HG03342 (cell line): ENCODE data around the gene UNC80.

Experiments used
- ATAC-seq: cut with Tn5 transposase; IDR thresholded peaks from one replicate; pipeline ENCODE4 v1.9.1; 2021; ENCODE audit warnings: mild to moderate bottlenecking, moderate library complexity; ENCODE audit not compliant: unreplicated experiment

The UNC80 gene

DNA sequence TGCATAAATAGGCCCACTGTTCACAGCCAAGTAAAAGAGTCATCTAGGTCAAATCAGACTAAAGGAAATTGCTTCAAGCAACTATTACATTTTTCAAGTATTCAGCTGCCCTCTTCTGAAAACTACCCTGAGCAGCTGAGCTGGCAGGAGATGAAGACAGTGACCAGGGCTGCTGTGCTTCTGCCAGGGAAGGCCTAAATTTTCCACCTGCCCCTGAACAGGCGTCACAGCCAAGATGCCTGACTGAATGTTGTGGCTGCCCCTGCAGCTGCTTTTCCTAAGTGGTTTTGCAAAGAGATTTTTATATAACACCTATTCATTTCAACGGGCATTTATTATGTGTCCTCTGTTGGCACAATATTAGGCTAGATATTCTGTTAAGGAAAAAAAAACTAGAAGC, 134.1 kb downstream of the UNC80 start:
- no peak for ATAC-seq

DNA sequence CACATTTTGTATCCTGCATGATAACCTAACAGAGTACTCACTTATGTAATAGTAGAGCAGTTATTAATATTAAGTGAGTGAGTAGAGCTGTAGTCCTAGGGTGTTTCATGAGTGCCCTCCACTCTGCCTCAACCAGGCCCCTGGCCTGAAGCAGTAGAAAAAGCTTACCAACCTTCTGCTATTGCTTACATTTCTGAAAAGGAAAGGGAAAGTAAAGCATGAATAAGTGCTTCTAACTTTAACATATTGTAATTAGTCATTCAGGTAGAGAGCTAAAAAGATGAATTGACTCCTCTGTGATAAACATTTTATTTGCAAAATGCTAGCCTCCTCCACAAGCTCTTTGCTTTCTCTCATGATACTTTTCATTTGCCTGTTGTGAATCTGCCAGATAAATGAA, 136.1 kb downstream of the UNC80 start:
- no peak for ATAC-seq

DNA sequence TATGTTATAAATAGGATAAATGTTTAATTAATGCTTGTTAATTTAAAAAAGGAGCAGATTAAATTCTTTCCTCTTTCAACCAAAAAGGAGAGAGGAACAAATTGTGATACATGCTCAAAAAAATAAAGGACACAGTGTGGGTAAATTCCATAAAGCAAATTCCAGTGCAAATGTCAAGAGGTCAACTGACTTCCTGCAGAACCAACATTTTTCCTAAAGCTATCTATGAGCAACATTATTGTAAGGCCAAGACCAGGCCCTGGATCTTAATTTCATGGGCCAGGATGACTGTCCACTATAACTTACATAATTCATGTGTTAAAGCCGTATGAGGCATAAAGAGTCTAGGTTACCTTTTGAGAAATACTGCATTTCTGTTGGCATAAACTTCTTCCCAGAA, 136.9 kb downstream of the UNC80 start:
- ATAC-seq = no peak

DNA sequence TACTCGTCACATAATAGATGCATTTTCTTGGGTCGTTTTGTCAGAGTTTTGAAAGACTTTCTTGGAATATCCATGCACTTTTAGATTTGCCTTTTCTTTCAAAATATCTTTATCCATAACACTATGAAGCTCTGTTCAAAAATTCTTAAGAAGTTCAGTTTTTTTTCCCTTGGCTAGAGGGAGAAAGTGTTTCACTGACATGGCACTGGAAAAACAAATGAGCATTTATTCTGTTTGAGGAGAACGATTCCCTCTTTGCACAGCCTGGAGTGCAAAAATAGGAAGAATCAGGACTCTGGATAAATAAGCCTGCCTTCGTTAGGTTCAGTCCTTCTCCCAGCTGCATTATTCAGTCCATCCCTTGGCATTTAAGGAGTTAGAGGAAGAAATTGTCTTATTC, 139.9 kb downstream of the UNC80 start:
- ATAC-seq = no peak

DNA sequence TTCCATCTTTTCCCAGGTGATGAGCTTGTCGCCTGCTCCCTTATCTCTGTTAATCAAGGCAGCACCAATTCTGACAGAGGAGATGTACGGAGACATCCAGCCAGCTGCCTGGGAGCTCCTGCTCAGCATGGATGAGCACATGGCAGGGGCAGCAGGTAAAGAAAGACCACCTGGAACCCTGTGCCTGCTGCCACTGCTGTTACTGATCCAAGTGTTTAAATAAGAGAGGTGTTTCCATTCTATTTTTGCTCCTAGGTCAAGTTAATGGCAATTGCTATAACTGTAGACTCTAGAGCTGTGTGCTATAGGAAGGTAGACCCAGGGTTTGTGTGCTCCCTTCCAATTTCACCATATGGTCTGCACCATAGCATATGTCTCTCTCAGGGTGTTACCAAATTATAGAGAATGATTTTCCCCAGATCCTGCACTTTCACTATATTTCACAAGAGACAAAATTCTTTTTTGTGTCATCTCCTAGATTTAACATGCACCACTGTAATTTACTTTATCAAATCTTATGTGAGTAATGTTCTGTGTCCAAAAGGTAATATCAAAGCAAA, 142.2 kb downstream of the UNC80 start:
- no peak for ATAC-seq

DNA sequence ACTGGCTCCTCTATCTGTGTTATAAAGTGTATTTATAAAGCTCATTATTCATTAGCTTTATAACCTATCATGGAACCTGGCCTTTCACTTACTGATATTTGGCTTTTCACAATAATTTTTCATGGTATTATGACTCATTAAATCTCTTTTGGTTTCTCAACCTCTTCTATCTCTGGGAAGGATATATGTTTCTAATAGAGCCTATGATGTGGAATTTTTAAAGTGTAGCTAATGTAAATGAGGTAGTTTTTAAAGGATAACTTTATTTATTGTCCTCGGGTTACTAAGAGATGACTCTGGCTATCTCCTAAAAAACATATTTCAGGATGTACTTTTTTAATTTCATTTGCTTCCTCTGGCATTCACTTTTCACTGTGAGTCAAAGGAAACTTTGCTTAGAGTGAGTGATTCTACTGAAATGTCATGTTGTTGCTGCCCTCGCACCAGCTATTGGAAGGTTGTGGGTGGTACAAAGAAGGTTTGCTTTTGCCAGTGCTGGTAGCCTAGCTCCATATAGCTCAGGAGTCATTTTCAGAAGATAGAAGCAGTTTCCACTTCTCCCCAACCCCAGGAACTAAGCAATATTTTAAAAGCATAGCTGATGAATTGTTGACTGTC, 145.6 kb downstream of the UNC80 start:
- ATAC-seq = no peak

DNA sequence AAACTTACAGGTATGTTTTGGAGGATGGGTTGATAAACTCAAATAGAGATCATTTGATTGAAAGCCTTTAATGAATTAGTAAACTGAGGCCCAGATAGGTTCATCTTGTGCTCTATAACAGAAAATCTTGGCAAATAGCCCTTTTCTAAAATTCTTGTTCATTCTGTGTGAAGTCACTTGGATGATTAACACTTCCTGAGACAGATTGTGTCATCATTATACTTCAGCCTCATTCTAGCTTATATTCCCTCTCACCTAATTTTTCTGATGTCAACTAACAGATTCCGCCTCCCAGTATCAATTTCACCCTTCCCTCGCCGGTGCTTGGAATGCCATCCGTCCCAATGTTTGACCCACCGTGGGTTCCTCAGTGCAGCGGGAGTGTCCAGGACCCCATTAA, 146.6 kb downstream of the UNC80 start:
- ATAC-seq = no peak

DNA sequence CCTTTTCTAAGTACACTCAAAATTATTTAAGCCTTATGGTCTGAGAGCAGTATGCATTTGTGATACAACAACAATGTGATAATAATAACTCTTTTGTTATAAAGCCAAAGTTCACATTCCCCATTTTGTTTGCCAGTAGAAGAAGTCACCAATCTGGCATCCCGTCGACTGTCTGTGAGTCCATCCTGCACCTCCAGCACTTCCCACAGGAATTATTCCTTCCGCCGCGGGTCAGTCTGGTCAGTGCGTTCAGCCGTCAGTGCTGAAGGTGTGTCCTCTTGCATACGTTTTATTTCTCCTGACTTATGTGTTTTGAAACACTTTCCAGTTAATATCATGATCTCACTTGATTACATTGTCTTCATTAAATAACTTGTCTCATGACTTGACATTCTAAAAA, 150.5 kb downstream of the UNC80 start:
- no peak for ATAC-seq

DNA sequence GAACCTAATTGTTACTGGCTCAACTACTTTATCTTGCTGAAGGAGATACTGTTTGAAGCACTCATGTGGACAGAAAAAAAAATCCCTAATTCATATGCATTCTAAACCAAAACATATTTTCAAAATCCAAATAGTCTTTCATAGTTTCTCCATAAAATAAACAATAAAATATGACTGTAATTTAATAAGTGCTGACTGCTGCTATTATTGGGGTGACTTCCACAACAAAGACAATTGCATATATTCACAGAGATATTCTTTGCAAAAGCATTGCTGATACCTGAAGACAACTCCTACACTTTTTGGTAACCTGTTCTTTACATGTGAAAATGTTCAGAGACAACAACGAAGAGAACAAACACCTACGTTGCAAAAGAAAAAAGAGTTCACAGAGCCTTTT, 157.7 kb downstream of the UNC80 start:
- ATAC-seq = no peak

DNA sequence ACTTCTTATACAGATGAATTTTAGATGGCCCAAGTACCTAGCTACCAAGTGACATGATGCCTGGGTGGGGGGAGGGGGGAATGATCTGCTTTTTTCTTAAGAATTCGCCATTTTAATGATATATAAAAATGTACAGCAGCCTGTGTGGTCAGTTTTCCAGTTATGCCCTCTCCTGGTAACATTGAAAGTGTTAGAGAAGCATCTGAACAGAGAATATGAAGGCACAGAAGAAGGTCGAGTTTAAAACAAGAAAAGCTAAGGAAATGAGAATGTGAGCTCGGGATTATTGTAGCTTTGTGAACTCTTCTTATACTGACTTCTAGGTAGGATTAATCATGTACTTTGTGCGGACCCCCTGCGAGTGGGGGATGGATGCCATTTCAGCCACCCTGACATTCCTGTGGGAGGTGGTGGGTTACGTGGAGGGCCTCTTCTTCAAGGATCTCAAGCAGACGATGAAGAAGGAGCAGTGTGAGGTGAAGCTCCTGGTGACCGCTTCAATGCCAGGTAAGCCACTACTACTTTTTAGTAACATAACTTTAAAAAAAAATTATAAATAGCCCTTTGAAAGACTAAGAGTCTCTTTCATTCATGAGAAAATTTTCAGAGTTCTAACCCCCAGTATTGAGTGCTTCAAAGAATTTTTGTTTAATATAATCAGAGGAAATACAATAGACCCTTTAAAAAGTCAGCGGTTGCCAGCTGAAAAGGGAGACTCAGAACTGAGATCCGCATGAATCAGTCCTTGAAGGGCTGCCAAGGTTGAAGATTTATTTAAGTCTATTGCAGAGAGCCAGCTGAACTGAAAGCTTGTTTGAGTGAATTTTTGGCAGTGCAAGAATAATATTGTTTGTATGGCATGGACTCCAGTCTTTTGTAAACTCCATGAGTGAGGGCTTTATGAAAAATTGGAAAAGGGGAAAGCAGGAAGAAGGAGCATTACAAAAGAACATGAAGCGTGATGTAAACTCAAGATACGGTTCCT, 162.2 kb downstream of the UNC80 start:
- ATAC-seq = no peak

DNA sequence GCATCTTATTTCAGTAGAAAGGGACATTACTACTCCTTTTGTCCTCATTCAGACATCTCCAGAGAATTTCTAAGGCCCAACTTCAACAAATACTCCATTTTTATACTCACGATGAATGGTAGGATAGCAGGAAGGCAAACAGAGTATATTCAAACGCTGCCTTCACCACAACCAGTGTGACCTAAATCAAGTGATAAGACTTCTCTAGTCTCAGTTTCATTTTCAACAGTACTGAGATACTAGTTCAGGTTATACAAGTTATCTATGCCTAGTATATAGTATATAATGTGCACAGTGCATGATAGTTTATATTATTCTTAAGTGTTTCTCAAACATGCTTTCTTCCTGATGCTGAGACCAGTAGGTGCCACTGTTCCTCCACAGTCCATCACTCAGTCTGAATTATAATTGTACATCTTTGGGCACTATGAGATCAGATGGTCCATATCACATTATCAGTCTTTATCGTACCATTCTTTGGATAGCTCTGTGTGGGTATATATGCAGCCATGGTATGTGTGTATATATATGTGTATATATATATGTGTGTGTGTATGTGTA, 164.6 kb downstream of the UNC80 start:
- no peak for ATAC-seq

DNA sequence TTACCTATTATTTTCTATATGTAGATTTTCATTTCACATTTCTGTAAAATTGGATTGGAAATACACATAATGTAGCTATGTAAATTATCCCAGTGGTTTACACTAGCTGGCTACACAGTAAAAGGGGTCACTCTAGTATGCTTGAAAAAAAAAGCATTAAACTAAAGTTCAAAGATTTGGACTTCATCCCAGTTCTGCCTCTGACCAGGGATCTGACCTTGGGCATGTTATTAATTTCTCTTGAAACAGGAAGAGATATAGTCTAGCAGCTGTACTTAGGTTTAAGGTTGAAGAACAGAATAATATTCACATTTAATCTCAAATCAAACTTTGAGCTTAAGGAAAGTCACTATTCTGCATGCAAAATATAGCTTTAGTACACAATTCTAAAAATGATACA, 166.3 kb downstream of the UNC80 start:
- no peak for ATAC-seq

DNA sequence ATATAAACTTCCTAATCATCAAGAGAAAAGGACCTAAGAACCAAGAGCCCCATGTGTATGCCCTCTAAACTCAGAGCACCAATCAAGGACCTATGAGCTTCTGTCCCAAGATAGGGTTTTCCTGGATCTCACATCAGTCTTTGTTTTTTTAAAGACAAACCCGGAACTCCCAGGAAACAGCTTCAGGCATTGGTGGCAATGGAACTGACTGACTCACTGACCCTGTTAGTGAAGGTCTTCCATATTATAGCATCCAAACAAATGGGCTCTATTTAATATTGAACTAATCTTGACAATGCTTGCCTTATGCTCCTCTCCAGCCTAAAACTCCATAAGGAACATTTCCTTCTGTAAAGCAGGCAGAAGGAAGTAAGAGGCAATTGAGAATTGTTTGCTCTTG, 167.3 kb downstream of the UNC80 start:
- no peak for ATAC-seq

DNA sequence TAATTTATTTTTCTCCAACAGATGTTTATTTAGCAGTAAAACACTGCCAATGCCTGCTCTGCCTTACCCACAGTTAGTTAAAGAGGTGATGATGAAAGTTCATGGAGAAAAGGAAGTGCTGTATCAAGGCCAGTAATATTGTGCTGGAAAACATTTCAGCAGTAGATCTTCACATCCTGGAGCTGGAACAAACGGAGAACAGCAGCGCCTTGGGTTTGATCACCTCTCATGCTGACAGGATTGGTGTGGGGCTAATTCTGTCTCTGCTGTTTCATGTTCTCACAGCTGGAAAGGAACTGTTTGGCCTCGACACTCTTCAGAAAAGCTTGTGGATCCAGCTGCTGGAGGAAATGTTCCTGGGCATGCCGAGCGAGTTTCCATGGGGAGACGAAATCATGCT, 169.3 kb downstream of the UNC80 start:
- ATAC-seq = no peak

DNA sequence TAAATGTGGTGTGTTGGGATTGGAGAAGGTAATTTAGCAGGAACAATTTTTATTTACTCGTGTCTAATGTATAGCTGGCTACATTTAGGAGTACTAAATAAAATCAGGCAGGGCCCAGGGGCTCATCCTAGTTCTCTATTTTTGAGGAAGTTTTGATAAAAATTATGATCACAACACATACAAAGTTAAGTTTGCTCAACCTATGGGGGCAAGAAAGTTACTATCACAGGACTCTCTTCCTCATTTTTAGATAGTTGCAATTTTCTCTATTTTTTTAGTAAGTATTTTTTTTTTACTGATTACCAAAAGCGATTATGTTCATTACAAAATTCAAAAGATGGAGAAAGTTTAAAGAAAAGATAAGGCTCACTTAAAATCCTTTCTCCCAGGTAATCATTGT, 170.8 kb downstream of the UNC80 start:
- no peak for ATAC-seq

DNA sequence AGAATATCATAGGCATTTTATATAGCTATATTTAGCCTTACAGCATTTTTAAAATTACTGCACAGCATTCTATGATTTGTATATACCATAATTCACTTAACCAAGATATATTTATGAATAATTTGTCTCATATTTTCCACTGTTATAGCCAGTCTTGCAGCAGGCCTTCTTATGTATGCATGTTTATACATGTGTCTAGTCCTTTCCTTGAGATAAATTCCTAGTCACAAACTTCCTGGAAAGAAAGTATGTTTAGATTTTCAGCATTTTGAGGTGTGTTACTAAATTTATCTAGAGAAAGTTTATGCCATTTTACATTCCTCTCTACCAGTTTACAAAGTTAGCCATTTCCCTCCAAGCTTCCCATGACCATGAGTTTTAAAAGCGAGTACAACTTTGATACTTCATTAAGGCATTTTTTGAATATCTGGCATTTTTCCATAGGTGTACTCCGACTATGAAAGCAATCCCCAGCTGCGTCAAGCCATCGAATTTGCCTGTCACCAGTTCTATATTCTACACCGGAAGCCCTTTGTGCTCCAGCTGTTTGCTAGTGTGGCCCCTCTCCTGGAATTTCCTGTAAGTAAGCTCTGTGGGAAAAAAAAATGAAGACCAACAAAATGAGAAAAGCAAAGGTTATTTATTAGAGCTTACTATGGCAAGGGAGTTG, 171.4 kb downstream of the UNC80 start:
- ATAC-seq = no peak

DNA sequence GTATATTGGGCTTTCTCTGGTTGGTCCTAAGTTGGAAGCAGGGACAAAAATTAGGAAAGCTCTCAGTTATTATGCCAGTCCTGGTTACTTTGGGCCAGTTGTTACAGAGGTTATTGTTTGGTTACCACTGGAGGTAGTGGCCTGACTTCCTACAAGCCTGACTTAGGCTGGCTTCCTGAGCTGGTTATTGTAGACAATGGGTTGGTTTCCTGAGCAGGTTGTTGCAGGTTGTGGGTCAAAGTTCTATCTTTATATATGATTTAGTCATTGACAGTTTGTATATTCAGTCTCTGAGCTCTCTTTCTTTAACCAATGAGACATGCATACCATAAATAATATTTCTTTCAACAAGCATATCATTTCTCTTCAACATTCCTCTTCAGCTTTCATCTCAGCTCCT, 172.1 kb downstream of the UNC80 start:
- ATAC-seq = no peak

DNA sequence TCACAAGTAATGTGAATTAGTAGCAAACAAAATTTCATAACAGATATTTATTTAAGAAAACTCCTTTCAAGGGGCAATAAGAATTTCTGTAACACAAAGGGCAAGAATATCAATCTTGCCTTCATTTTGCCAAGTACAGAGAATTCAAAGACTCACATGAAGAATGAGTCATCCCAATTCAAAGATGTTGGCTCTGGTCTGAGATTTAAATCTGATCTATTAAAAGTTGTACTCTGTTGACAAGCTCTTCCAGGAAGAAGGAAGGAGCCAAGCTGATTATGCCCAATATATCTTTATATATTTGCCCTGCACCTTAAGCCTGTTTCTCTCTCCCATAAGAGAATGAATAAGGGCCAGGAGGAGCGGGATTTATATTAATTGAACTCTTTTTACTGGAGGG, 174.9 kb downstream of the UNC80 start:
- ATAC-seq = no peak

DNA sequence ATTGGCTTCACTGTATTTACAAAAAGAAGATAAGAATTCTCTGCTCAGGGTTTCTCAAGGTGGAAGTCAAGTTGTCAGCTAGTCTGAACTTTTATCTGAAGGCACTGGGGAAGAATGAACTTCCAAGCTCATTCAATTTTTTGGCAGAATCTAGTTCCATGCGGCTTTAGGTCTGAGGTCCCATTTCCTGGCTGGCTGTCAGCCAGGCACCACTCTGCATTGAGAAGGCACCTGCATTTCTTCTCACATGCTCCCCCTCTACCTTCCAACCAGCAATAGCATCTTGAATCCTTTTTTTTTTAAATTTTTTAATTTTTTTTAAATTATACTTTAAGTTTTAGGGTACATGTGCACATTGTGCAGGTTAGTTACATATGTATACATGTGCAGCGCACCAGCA, 184.6 kb downstream of the UNC80 start:
- ATAC-seq = no peak

DNA sequence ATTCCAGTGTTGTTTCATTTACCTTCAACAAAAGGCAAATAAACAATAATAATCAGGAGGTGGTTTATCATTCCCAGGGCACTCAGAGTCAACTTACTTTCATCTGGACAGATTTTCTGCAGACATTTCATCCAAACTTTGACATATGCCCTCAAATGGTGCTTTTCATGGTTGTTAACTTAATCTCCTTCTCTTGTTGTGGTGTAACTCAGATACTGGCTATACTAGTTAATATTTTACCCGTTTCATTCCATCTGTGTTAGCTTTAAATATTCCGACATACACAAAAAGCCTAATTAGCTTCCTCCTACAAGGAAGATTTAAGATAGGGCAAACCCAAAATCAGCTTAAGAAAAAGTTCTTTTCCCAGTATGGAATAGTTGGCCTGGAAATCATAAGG, 186.4 kb downstream of the UNC80 start:
- no peak for ATAC-seq

DNA sequence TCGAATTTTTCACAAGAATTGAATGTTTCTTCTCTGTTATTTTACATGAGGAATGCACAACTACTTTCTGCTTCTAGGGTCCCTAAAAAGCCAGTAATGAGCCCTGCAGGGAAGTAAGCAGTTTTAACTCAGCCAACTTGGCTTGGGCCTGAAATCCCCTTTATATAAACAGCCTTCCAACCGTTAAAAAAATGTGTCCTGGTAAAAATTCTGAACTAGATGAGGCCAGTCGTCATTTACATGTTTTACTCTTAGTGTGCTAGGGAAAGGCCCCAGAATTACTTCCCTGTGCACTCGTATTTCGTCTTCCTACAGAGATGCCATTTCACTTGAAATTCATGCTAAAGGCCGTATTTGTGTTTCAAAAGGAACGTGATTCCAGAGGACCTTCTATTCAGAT, 188.4 kb downstream of the UNC80 start:
- no peak for ATAC-seq
